Measurements from ENCODE around the gene GPR27.

Gene GPR27

DNA sequence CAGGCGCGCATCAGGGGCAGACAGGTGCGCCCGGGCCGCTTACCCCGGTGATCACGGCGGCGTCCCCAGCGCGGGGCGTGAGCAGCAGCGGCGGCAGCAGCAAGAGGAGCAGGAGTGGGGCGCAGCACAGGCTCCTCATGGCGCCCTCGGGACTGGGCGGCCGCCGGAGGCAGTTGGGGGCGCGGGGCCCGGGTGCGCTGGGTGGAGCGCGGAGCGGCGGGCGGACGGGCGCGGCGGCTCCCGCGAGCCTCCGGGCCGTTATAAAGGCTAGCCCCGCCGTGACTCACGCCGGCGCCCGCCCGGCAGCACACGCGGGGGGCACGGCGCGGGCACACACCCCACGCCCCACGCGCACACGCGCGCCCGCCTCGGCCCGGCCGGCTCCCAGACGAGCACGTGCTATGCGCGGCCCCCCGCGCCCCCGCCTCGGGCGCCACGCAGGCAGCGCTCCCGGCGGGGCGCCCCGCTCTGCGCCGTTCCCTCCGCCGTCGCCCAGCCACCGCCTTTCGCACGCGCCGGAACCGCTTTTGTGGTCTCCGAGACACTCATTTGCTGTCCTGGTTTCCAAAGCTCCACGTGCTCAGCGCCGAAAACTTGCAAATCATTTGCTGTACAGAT is 31.4 kb downstream of the GPR27 start, which contains the start of gene PROK2:
Gene PROK2, minus strand, starts transcription at position 235 of the 618 bp plus-strand sequence. Its CDS starts 96 bp downstream, at position 139.
- DNase-seq (ENCODE audit: low spot score): no peak

DNA sequence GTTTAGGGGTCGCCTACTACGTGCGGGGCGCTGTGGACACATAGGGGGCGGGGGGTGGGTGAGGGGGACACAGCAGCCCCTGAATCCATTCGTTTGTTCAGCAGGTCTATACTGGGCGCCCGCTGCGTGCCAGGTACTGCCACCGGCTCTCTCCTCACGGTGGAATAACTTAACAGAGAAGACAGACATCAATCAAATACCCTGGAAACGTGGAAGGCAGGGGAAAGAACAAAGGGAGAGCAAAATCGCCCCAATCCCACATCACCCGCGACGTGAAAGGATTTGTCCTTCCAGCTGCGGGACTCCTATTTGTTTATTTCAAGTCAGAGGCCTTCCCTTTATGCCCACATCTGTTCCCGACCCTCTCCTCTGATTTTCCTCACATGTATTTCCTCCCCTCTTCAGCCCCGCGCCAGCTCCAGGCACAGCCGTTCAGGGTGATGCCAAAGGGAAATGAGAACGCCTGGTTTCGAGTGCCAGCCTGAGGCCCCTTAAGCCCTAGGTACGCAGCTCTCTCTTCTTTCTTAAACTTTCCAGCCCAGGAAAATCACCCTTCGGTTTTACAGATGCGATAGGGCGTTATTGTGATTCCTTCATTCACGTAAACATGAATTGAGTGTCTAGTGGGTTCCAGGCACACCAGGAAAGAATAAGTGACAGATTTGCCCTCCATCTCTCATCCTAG is 32.0 kb downstream of the GPR27 start:
- no peak for DNase-seq (ENCODE audit: low spot score)

DNA sequence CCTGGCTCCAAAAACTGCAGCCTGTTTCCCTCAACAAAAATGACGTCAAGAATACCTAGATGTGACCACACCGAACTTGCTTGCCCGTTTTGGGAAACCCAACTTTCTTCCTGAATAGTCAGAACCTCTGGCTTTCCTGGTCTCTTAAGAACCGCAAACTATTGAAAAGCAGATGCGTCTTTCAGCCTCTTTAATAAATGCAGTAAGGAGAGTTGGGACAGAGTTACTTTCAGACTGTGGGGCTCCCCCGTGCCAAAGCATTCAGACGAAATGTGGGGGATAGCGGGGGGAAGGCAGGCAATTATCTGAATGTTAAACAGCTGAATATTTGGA is 32.5 kb downstream of the GPR27 start:
- no peak for DNase-seq (ENCODE audit: low spot score)

DNA sequence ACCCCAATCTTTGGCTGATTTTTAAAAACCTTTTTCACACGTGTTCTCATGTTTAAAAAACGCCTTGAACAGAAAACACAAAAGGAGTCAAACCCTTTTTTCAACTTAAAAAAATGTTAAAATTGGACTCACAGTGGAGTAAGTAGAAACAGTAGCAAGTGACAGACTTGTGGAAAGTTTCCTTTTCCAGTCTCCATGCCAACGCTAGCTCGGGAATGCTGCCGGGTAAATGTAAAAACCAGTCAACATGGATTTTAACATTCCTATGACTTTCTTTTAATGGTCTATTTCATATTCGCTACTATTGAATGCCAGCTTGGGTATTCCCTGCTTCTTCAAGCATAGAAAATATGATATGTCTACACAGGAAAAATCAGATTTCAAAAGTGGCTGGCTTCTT is 32.9 kb downstream of the GPR27 start:
- no peak for DNase-seq (ENCODE audit: low spot score)

DNA sequence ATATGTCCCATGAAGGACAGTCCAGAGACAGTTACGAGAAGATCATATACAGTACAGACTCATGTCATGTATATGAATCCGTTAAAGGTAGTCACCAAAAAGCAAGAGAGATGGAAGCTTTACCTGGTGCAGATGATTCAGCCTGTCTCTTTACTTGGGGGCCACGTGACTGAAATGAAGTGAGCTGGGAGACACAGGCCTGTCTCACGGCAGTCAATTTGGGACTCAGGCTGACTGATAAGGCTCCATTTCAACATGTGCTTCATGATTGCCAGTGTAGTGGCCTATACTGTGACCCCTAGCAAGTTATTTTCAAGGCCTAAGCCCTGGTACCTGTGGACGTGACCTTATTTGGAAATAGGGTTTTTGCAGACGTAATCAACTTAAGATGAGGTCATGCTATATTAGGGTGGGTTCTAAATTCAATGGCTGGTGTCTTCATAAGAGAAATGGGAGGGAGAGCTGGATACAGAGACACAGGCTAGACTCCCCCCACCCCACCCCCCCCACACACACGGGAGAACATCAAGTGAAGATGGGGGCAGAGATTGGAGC is 34.3 kb downstream of the GPR27 start:
- DNase-seq (ENCODE audit: low spot score): no peak

DNA sequence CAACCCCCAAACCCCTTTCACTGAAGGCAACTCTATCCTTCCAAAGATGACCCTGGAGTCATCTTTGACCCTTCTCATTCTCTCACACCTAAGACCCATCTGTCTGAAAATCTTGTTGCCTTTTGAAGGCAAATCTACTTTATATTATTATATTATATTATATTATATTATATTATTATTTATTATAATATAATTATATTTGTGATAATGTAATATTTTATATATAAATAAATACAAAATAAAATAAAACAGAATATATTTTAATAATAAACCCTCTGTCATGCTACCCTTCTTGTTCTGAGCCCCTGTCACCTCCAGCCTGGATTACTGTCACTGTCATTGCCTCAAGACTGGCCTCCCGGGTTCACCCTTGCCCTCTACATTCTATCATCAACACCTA is 36.3 kb downstream of the GPR27 start:
- no peak for DNase-seq (ENCODE audit: low spot score)

DNA sequence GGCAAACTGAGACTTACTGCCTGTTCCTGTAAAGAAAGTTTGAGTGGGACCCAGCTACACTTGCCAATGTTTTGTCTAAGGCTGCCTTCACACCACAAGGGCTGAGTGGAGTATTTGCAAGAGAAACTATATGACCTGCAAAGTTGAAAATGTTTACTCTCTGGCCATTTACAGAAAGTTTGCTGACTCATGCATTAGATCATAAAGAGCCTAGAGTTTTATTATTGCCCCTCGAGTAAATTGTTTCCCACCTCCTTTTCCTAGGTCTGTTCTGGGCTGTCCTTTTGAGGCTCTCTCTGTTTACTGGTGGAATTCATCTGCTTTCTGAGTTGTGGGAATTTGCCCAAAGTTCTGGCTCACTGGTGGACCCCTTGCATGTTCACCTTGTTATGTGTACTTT is 38.0 kb downstream of the GPR27 start:
- no peak for DNase-seq (ENCODE audit: low spot score)

DNA sequence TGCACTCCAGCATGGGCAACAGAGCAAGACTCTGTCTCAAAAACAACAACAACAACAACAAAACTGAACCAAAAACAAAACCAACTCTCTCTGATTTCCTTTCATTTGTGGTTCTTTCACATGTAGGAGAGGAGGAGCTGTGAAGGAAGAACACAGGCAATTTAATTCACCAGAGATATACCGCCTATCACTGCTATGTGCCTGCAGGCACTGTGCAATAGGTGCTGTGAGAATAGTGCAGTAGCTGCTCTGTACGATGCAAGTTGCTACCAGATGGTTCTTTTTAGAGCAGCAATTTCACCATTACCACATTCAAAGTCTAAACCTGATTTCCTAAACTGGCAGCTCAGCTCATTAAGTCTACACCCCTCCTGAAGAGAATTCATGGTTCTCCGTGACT is 42.6 kb downstream of the GPR27 start:
- DNase-seq (ENCODE audit: low spot score): no peak

DNA sequence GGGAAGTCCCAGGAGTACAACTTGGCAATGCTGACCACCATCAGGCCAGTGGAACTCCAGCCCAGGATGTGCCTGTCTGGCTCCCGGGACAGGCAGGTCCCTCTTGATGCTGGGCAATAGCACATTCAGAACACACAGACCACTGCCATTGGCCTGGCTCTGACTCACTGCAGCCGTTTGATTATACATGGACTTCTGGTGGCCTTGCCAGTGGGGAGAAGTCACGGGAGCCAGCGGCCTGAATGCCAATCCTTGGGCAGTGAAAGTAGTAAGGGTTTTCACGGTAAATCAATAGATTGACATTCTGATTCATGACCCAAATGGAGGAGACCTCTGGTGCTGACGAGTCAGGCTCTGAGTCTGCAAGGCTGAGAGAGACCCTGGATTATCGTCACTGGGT is 43.8 kb downstream of the GPR27 start:
- DNase-seq (ENCODE audit: low spot score): no peak

DNA sequence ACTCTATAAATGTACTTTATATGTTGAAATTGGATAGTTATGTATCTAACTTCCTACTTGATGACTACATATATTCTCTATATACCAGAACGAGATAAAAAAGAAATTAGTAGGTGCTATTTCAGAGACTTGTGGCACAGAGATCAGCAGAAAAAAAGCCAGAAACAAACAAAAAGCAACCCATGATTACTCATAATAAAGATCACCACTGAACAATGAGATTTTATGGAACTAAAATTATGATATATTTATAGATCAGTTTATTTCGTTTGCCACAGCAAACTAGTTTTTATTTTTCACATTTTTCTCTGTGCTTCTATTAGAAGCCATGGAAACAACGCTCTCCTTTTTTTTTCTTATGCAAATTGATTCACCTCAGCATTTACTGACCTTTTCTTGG is 46.4 kb downstream of the GPR27 start:
- no peak for DNase-seq (ENCODE audit: low spot score)

DNA sequence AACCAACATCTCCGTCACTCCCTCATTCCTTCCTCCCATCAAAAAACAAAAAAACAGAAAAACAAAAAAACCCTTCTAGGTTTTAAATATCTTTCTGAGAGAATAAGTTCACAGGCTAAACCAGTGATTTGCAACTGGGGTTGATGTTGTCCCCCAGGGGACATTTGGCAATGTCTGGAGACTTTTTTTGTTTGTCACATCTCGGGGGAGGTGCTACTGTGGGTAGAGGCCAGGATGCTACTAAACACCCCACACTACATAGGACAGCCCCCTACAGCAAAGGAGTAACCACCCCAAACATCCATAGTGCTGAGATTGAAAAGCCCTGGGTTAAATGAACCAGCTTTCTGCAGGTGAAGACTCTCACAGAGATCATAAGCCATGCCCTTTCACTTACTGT is 48.3 kb downstream of the GPR27 start:
- DNase-seq (ENCODE audit: low spot score): no peak

DNA sequence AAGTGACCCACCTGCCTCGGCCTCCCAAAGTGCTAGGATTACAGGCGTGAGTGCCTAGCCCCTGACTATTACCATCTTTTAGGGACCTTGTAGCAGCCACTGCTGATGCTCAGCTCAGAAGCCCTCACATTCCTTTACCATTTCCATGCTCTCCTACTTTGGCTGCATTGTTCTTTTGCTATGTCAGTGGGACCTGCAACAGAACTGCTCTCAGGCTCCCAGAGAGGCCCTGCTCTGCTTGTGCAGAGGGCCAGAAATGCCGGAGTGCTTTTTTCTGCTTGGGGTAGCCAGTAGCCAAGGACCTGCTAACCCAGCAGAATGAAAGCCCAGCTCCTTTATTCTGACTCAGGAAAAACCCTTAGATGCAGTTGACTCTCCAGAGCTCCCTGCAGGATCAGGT is 49.6 kb downstream of the GPR27 start:
- DNase-seq (ENCODE audit: low spot score): no peak

DNA sequence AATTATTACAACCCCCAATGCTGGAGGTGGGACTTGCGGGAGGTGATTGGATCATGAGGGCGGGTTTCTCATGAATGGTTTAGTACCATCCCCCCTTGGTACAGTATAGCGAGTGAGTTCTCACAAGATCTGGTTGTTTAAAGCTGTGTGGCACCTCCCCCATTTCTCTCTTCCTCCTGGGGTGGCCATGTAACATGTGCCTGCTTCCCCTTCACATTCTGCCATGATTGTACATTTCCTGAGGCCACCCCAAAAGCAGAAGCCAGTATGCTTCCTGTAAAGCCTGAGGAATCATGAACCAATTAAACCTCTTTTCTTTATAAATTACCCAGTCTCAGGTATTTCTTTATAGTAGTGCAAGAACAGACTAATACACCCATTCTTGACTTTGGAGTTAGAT is 51.5 kb downstream of the GPR27 start:
- DNase-seq (ENCODE audit: low spot score): no peak

DNA sequence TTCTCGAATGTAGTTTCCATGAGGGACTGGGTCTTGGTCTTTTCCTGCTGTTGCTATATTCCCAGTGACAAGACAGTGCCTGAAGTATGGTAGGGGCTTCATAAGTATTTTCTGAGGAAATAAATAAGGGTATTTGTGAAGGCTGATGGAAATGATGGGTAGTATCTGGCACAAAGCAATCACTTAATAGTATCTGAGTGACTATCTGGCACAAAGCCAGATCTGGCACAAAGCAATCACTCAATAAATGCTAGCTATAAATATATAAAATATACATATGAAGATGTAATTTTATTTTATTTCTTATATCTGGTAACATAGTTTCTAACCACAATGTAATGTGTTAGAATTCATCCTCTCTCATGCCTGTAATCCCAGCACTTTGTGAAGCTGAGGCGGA is 52.0 kb downstream of the GPR27 start:
- DNase-seq (ENCODE audit: low spot score): no peak

Measured in SK-N-DZ (cell line).